ENCODE results near the gene UTP11.
A peak's percentile ranks its signal among the peaks of the same experiment; 100 is the strongest.

The UTP11 gene

DNA sequence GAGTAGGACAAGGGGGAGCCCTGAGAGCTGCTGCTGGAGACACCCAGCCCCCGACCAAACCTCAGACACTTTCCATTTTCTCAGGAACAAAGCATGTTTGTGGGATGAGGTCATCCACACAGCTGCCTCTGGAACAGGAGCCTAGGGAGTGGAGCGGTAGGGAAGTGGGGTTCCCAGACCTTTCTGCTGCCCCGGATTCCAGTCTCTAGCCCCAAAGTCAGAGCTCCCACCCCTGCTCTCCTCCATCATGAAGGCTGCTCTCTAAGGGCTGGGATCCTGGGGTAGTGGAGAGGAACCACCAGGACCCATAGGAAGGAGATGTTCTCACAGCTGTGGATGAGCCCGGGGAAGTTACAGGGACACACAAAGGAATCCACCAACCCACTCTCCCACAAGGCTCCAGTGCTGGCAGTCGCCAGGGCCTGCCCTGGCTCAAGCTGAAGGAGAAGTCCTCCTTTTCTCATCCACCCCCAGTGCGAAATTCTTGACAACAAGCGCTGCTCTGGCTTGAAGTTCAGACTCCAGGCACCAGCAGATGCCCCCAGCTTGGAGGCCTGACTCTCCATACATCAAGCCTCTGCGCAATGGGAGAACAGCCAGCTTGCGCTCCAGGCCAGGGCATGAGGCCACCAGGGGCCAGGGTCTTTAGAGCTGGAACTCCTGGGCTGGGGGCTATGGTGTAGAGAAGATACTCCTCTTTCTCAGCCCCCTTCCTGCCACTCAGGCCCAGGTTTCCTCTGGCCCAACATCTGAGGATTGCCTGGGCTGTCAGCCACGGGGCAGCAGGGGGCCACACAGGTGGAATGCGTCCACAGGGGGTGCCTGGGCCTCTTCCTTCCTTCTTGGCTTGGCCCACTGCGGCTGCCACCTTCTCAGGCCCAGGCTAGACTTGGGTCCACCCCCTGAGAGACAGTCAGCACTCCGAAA lies 11.7 kb upstream of the UTP11 start:
- peaks cover 0 to 38% (median 15%) of the 10 kb centered on the region in 4 experiments for H3K36me3 ChIP-seq (ENCODE audit: control insufficient read depth in 4 of 4, insufficient read depth in 4 of 4, low read length in 3 of 4)
- peak overlapping the region; percentile 90 to 95 for H3K27ac ChIP-seq (ENCODE audit: insufficient read depth in 1 of 2, low read depth in 1 of 2, low read length in 2 of 2, poor library complexity in 1 of 2, severe bottlenecking in 2 of 2)
- peaks cover 8 to 90% (median 88%) of the 10 kb centered on the region in 4 experiments for H3K4me1 ChIP-seq (ENCODE audit: control extremely low read depth in 1 of 4, control insufficient read depth in 4 of 4, insufficient read depth in 4 of 4, low read length in 3 of 4)
- no peaks in the 10 kb centered on the region for H3K27me3 ChIP-seq (replicated peaks in 2 of 5; ENCODE audit: control insufficient read depth in 4 of 5, insufficient read depth in 5 of 5, low read length in 4 of 5)
- 33% methylated on average over 9 of the region's 13 CpGs for WGBS (ENCODE audit: insufficient coverage)
- peak in 2 of 3 donors; percentile 78 to 85 for DNase-seq
- no peaks in the 10 kb centered on the region for H3K9me3 ChIP-seq (ENCODE audit: control extremely low read depth in 1 of 5, control insufficient read depth in 4 of 5, insufficient read depth in 2 of 5, low read depth in 1 of 5, low read length in 4 of 5)
- ChIA-PET CTCF (interaction anchor here (1.6 to 16.5 kb wide), 3 partner anchors 9 to 18 kb away, joined by 4 to 445 read pairs (median 19); partner anchors contain the start of gene UTP11), POLR2A (interaction anchor here (1.0 to 3.8 kb wide), 4 partner anchors 9 to 18 kb away, joined by 3 to 17 read pairs (median 9); partner anchors contain the start of gene UTP11)
- peak overlapping the region in 5 of 7 experiments; percentile 12 to 56 (median 44) for H3K4me3 ChIP-seq (ENCODE audit: control insufficient read depth in 1 of 7, extremely low read depth in 1 of 7, insufficient read depth in 4 of 7, low read depth in 2 of 7, low read length in 6 of 7)

DNA sequence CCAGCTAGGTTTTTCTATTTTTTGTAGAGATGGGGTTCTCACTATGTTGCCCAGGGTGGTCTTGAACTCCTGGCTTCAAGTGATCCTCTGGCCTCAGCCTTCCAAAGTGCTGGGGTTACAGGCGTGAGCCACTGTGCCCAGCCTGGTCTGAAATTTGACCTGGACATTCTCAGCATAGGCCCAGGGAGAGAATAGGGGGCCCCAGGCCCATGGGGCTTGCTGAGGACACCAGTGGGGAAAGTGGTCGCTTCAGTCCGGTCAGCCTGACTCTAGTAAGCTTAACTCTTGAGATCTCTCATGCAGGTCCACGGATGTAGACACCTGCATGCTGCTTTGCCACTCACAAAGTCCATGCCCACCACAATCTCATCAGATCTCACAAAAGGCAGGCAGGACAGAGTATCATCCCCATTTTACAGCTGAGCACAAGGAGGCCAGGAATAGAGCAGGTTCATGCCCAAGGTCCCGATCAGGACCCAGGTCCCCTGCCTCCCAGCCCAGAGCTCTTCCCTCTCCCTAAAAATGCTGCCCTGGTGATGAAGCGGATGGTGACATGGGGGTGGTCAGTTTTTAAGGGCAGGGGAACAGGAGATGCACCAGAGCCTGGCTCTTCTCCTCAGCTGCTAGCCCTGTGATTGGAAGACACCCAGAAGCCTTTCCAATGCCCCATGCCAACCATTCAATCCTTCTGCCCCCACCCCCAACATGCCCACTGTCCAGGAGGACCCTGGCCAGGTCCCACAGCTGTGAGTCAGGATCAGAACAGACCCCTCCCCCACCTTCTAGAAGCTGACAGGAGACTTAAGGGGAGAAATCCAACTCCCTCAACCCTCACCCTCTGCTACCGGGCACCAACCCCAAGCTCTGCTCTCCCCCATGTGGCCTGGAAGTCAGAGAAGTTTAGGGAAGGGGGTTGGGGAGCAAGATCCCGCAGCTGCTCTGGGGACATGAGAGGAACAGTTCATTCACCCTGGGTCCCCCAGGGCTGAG lies 9.0 kb upstream of the UTP11 start:
- 82% methylated on average over 6 of the region's 8 CpGs for WGBS (ENCODE audit: insufficient coverage)
- no peaks in the 10 kb centered on the region for H3K27me3 ChIP-seq (replicated peaks in 2 of 5; ENCODE audit: control insufficient read depth in 4 of 5, insufficient read depth in 5 of 5, low read length in 4 of 5)
- no peak for DNase-seq
- POLR2A ChIA-PET = interaction anchor here (0.7 to 1.3 kb wide), 2 partner anchors 8 to 14 kb away, joined by 3 to 6 read pairs; partner anchors contain the start of gene SF3A3
- H3K9me3 ChIP-seq (ENCODE audit: control extremely low read depth in 1 of 5, control insufficient read depth in 4 of 5, insufficient read depth in 2 of 5, low read depth in 1 of 5, low read length in 4 of 5) = no peaks in the 10 kb centered on the region
- H3K4me1 ChIP-seq (ENCODE audit: control extremely low read depth in 1 of 4, control insufficient read depth in 4 of 4, insufficient read depth in 4 of 4, low read length in 3 of 4) = peaks cover 4 to 73% (median 68%) of the 10 kb centered on the region in 4 experiments
- H3K36me3 ChIP-seq (ENCODE audit: control insufficient read depth in 4 of 4, insufficient read depth in 4 of 4, low read length in 3 of 4) = peaks cover 0 to 13% (median 2%) of the 10 kb centered on the region in 4 experiments
- CTCF ChIA-PET = interaction anchor here (0.6 to 16.5 kb wide), 2 partner anchors 15 to 834 kb away, joined by 3 to 445 read pairs; partner anchors contain the start of gene UTP11
- H3K27ac ChIP-seq (ENCODE audit: insufficient read depth in 1 of 2, low read depth in 1 of 2, low read length in 2 of 2, poor library complexity in 1 of 2, severe bottlenecking in 2 of 2) = peak overlapping the region; percentile 64 to 82
- peak overlapping the region in 6 of 7 experiments; percentile 28 to 82 (median 75) for H3K4me3 ChIP-seq (ENCODE audit: control insufficient read depth in 1 of 7, extremely low read depth in 1 of 7, insufficient read depth in 4 of 7, low read depth in 2 of 7, low read length in 6 of 7)

DNA sequence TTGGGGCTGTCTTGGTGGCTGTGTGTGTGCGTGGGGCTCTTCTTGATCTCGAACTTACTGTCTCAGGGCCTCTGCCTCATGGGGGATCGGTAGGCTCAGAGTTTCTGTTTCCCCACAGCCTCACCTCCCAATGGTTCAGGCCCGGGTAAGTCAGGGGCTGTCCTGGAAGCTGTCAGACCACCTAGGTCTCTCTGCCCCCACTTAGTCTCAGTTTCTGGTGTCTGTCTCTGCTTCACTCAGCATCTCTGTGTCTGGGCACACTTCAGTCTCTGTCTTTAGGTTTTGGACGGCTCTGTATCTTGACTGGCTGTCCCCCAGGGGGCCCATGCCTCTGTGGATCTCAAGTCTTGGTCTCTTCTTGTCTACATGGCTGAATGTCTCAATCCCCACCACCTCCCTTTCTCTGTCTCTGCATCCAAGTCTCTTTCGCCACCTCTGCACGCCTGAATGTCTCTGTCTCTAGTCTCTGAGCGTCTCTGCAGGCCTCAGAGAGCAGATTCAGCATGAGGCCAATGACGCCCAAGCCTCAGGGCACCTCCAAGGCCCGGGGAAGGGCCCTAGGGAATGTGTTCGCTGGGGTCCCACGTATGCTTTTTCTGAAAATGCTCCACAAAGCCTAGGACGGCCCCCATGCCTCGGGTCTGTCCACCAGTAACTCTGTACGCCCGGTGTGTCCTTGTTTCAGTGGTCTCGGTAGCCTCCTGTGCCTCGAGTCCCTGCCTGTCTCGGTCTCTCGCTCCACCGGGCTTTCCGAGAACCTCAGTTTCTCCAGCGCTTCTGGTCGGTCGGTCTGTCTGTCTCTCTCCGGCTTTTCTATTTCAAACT lies 8.0 kb upstream of the UTP11 start:
- POLR2A ChIA-PET = interaction anchor here (0.7 to 1.3 kb wide), 2 partner anchors 9 to 15 kb away, joined by 3 to 6 read pairs; partner anchors contain the start of gene SF3A3
- H3K27ac ChIP-seq (ENCODE audit: insufficient read depth in 1 of 2, low read depth in 1 of 2, low read length in 2 of 2, poor library complexity in 1 of 2, severe bottlenecking in 2 of 2) = peak overlapping the region; percentile 64 to 82
- CTCF ChIA-PET = interaction anchor here (0.6 to 16.5 kb wide), 2 partner anchors 15 to 833 kb away, joined by 3 to 445 read pairs; partner anchors contain the start of gene UTP11
- peaks cover 0 to 6% (median 0%) of the 10 kb centered on the region in 4 experiments for H3K36me3 ChIP-seq (ENCODE audit: control insufficient read depth in 4 of 4, insufficient read depth in 4 of 4, low read length in 3 of 4)
- whole genome bisulfite sequencing (ENCODE audit: insufficient coverage) = 2% methylated on average over 22 of the region's 26 CpGs
- DNase-seq = no peak
- peak overlapping the region; percentile 17 to 82 (median 75) for H3K4me3 ChIP-seq (ENCODE audit: control insufficient read depth in 1 of 7, extremely low read depth in 1 of 7, insufficient read depth in 4 of 7, low read depth in 2 of 7, low read length in 6 of 7)
- no peaks in the 10 kb centered on the region for H3K27me3 ChIP-seq (replicated peaks in 2 of 5; ENCODE audit: control insufficient read depth in 4 of 5, insufficient read depth in 5 of 5, low read length in 4 of 5)
- H3K9me3 ChIP-seq (ENCODE audit: control extremely low read depth in 1 of 5, control insufficient read depth in 4 of 5, insufficient read depth in 2 of 5, low read depth in 1 of 5, low read length in 4 of 5) = no peaks in the 10 kb centered on the region
- H3K4me1 ChIP-seq (ENCODE audit: control extremely low read depth in 1 of 4, control insufficient read depth in 4 of 4, insufficient read depth in 4 of 4, low read length in 3 of 4) = peaks cover 4 to 73% (median 68%) of the 10 kb centered on the region in 4 experiments

DNA sequence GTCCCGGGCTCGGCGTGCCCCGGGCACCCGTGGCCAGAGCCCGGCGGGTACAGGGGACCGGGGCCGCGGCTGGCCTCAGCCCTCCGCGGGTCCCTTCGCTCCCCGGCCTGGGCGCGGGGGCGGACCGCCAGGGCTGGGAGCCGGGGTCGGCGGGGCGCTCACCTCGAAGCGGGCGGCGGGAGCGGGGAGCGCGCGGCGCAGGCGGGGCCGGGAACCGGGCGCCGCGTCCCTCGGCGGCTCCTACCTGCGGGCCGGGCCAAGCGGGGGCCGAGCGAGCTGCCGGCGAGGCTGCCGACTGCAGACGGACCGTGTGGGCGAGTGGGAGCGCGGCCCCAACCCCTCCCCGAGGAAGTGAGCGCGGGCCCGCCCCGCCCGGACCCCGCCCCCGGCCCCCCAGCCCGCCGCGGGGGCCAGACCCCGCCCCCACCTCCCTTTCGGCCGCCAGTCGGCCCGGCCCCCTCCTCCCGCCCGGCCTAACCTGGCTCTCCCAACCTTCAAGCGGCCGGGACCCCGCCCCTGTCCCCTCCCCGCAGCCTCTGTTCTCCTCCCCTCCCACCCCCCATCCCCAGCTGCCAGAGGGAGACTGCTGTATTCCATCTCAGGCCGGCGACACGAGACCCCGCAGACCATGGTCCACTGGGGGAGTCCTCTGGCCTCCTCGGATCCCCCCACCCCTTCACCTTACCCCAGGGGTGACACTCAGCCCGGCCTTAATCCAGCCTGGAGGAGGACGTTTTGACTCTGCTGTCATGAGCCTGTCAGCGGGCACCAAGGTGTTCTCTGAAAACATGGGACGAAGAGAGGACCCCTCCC lies 7.1 kb upstream of the UTP11 start, which contains the start of gene FHL3:
TSS of gene FHL3 (minus strand) at position 320 of the 813 bp plus-strand sequence. CDS start 6,102 bp downstream, outside the sequence.
- Histone ChIP-seq H3K27ac (ENCODE audit: insufficient read depth in 1 of 2, low read depth in 1 of 2, low read length in 2 of 2, poor library complexity in 1 of 2, severe bottlenecking in 2 of 2) (peak within 1 kb of the TSS; percentile 64 to 82), H3K4me1 (ENCODE audit: control extremely low read depth in 1 of 4, control insufficient read depth in 4 of 4, insufficient read depth in 4 of 4, low read length in 3 of 4) (peaks cover 7 to 73% (median 68%) of the 10 kb centered on the region in 4 experiments), H3K27me3 (replicated peaks in 2 of 5; ENCODE audit: control insufficient read depth in 4 of 5, insufficient read depth in 5 of 5, low read length in 4 of 5) (no peaks in the 10 kb centered on the region), H3K4me3 (ENCODE audit: control insufficient read depth in 1 of 7, extremely low read depth in 1 of 7, insufficient read depth in 4 of 7, low read depth in 2 of 7, low read length in 6 of 7) (peak within 1 kb of the TSS; percentile 17 to 82 (median 75)), H3K36me3 (ENCODE audit: control insufficient read depth in 4 of 4, insufficient read depth in 4 of 4, low read length in 3 of 4) (peaks cover 0 to 6% (median 0%) of the 10 kb centered on the region in 4 experiments), H3K9me3 (ENCODE audit: control extremely low read depth in 1 of 5, control insufficient read depth in 4 of 5, insufficient read depth in 2 of 5, low read depth in 1 of 5, low read length in 4 of 5) (no peaks in the 10 kb centered on the region)
- CTCF ChIA-PET = no interaction called here
- DNase-seq = peak; percentile 54 to 70 (median 64)
- POLR2A ChIA-PET = interaction anchor here (0.6 kb wide), 1 partner anchor 15 kb away, joined by 5 read pairs; no protein-coding TSS in a partner anchor
- 6% methylated on average over 35 of the region's 83 CpGs for WGBS (ENCODE audit: insufficient coverage)

DNA sequence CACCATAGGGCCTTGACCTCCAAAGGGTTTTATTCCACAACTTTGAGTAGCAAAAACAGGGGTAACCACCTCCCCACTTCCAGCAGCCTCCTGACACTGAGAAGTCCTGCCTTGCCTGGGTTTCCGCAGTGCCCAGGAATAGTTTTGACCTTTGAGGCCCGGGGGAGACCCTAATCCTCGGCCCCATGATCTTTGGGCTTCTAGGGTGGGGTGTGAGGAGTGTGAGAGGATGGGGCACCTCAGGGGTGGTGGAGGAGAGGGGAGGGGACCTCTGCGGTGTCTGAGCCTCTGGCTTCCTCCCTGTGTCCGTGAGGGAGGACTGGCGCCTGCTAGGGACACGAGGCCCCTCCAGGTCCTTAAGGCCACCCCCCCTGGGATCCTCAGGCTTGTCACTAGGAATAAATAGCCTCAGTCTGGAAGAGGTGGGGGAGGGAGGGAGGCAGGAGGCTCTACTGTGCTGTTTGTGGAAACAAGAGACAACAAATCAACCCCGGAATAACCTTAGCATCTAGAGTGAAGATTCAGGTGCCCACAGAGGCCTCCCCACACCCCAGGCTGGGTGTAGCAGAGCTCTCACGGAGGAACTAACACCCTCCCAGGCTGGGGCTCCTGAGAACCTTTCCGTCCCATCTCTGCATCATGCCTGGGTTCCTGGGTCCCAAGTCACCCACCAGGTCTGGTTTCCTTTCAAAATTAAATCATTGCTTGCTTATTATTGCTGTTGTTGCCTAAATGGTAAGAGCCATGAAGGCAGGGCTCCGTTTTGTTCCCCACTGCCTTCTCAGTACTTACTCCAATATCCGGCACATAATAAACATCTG lies 6.3 kb upstream of the UTP11 start:
- Histone ChIP-seq H3K9me3 (ENCODE audit: control extremely low read depth in 1 of 5, control insufficient read depth in 4 of 5, insufficient read depth in 2 of 5, low read depth in 1 of 5, low read length in 4 of 5) (no peaks in the 10 kb centered on the region), H3K4me3 (ENCODE audit: control insufficient read depth in 1 of 7, extremely low read depth in 1 of 7, insufficient read depth in 4 of 7, low read depth in 2 of 7, low read length in 6 of 7) (peak overlapping the region in 3 of 7 experiments; percentile 40 to 66 (median 54)), H3K27me3 (replicated peaks in 2 of 5; ENCODE audit: control insufficient read depth in 4 of 5, insufficient read depth in 5 of 5, low read length in 4 of 5) (no peaks in the 10 kb centered on the region), H3K36me3 (ENCODE audit: control insufficient read depth in 4 of 4, insufficient read depth in 4 of 4, low read length in 3 of 4) (no peaks in the 10 kb centered on the region), H3K27ac (ENCODE audit: insufficient read depth in 1 of 2, low read depth in 1 of 2, low read length in 2 of 2, poor library complexity in 1 of 2, severe bottlenecking in 2 of 2) (peak overlapping the region in 1 of 2 experiments; percentile 66), H3K4me1 (ENCODE audit: control extremely low read depth in 1 of 4, control insufficient read depth in 4 of 4, insufficient read depth in 4 of 4, low read length in 3 of 4) (peaks cover 7 to 70% (median 64%) of the 10 kb centered on the region in 4 experiments)
- no peak for DNase-seq
- POLR2A ChIA-PET = no interaction called here
- 58% methylated on average over 7 of the region's 12 CpGs for WGBS (ENCODE audit: insufficient coverage)
- CTCF ChIA-PET = no interaction called here
